ENCODE measurements around the gene PLCB4.

Gene PLCB4

DNA sequence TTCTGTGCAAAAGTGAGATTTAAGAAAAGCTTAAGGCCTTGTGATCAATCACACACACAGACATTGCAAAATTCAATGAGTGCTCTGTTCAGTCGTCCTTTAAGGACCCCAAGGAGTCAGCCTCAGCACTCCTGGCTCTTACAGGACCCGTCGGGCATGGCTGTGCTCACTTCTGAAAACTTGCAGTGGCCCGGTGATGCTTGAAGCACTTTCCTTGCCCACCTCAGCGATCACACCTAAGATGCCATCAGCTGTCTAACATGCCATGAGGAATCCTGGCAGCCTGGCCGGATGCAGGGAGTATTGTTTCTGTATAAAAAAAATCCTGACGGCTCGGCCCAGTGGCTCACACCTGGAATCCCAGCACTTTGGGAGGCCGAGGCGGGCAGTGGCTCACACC lies 344.1 kb downstream of the PLCB4 start:
- TF ChIP-seq, protein P1, sequence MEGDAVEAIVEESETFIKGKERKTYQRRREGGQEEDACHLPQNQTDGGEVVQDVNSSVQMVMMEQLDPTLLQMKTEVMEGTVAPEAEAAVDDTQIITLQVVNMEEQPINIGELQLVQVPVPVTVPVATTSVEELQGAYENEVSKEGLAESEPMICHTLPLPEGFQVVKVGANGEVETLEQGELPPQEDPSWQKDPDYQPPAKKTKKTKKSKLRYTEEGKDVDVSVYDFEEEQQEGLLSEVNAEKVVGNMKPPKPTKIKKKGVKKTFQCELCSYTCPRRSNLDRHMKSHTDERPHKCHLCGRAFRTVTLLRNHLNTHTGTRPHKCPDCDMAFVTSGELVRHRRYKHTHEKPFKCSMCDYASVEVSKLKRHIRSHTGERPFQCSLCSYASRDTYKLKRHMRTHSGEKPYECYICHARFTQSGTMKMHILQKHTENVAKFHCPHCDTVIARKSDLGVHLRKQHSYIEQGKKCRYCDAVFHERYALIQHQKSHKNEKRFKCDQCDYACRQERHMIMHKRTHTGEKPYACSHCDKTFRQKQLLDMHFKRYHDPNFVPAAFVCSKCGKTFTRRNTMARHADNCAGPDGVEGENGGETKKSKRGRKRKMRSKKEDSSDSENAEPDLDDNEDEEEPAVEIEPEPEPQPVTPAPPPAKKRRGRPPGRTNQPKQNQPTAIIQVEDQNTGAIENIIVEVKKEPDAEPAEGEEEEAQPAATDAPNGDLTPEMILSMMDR (IDR thresholded peaks at IDR 0.05) = no peak
- DNase-seq (ENCODE audit: low spot score) = no peak
- no peak overlapping the region for H3K4me3 ChIP-seq
- no peak overlapping the region for H3K27ac ChIP-seq

DNA sequence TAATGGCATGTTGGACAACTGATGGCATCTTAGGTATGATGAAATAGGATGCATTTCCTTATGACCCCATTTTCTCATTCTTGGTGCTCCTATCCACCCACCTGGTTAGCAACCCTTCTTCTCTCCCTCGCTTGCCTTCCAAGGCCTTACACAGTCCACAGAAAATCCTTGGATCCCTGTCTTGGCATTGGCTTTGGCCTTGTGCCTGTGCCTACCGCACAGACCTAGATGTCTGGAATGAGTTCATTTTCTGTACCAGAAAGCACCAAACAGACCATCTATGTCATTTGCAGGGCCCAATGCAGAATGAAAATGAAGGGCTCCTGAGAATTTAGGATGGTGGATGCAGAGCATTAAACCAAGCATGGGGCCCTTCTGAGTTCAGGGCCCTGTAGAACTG lies 346.5 kb downstream of the PLCB4 start:
- Histone ChIP-seq H3K27ac (no peak overlapping the region), H3K4me3 (no peak overlapping the region)
- TF ChIP-seq, protein P1 (IDR thresholded peaks at IDR 0.05) = no peak
- DNase-seq (ENCODE audit: low spot score) = no peak

DNA sequence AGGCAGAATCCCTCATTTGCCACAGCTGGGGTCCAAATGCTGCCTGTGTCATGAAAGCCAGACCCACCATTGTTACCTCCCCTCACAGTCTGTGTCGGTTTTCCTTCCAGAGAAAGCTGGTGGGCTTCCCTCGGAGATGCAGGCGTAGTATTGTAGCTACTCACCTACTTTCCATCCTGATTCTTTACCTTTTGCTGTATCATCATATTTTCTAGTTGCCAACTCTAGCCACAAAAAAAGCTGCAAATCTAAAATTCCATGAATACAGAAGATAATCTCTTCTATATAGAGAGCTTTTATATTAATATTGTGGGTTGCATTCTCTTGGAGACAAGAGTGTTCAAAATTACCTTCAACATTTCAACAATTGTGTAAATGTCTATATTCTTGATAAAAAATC lies 347.5 kb downstream of the PLCB4 start:
- no peak overlapping the region for H3K4me3 ChIP-seq
- no peak overlapping the region for H3K27ac ChIP-seq
- no peak for DNase-seq (ENCODE audit: low spot score)
- TF ChIP-seq, protein P1 (IDR thresholded peaks at IDR 0.05) = no peak

DNA sequence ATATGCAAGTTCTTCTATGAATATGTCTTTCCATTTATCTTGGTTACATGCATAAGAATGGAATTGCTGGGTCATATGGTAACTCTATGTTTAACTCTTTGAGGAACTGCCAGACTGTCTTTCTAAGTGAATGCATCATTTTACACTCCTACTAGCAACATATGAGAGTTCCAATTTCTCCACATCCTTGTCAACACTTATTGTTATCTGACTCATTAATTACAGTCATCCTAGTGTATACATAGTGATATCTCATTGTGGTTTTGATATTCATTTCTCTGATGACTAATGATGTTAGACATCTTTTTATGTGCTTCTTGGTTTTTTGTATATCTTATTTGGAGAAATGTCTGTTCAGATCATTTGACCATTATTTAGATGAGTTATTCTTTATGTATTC lies 348.8 kb downstream of the PLCB4 start:
- Histone ChIP-seq H3K4me3 (no peak overlapping the region), H3K27ac (no peak overlapping the region)
- TF ChIP-seq, protein P1 (IDR thresholded peaks at IDR 0.05) = no peak
- no peak for DNase-seq (ENCODE audit: low spot score)

DNA sequence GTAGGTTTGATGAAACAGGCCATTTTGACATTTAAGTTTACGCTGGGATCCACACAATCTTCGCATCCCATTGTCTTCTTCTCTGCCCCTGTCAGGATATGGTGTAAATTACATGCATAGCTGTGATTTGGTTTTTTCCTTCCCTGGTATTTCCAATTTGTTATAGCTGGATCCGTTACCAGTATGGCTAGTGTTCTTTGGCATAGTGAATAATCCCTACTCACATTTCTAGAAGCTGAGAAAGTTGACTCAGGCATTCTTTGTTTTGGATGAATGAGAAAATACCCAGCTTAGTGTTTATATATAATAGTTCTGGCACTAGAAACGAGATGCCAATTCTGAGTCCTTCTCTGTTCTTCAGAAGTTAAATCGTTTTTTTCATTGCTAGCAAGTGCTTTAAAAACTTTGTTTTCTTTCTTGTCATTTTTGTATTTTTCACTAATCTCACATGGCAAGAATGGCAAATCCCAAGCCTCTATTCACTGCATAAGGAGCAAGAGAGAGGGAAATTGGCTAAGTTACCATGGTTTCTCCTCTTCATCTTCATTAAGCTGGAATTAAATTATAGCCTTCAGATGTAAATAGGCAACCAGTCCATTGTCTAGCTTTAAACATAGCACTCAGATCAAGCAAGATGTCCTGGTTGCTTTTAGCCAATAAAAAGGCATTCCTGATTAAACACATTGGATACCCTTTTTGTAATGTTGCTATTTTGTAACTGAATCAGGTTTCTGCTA lies 353.6 kb downstream of the PLCB4 start:
- TF ChIP-seq, protein P1 (IDR thresholded peaks at IDR 0.05) = no peak
- H3K4me3 ChIP-seq = no peak overlapping the region
- no peak for DNase-seq (ENCODE audit: low spot score)
- H3K27ac ChIP-seq = no peak overlapping the region

DNA sequence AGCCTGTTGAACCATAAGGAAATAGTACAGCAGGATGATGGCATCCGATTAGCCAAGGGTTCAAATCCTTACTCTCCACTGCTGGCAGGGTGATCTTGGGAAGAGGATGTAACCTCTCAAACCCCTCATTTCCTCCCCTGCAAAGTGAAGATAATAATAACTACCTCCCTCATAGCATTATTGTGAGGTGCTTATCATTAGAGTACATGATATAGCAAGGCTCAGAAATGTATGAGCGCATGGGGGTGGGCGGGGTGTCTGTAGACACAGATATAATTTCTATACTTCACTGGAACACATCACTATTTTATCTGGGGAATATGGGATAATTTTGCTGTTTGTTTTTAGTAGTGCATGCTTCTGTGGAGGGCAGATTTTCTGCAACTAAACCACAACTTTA lies 355.7 kb downstream of the PLCB4 start:
- TF ChIP-seq, protein P1 (IDR thresholded peaks at IDR 0.05) = no peak
- Histone ChIP-seq H3K27ac (no peak overlapping the region), H3K4me3 (no peak overlapping the region)
- no peak for DNase-seq (ENCODE audit: low spot score)

Measured in coronary artery (tissue), 2 donors.